GM10248 (cell line): ENCODE results near the gene CBLIF.
A peak's percentile ranks its signal among the peaks of the same experiment; 100 is the strongest.
"Not testable (repeated sequence)": the region's sequence is repeated elsewhere in the genome, so short reads cannot be mapped to it uniquely, and the experiment has no call there.

Experiments used
- CTCF ChIA-PET: fragments of 300-600 bp; sonication (Branson Sonifier 250); formaldehyde crosslinking; extraction: SDS; loops from one replicate; lab custom pipeline; 2021; ENCODE audit warnings: antibody characterized with exemption; lab: Yijun Ruan, JAX
- POLR2A ChIA-PET: fragments of 350-650 bp; sonication (Branson Sonifier 250); formaldehyde crosslinking; extraction: SDS; loops from one replicate; lab custom pipeline; 2020; ENCODE audit warnings: antibody characterized with exemption; lab: Yijun Ruan, JAX
- DNase-seq: peaks from one replicate; pipeline ENCODE4 v3.0.0; 2012; ENCODE audit errors: extremely low spot score
- TF ChIP-seq, protein P1 (sequence below): IDR thresholded peaks from 2 replicates; pipeline ENCODE4 v1.5.1; 2012; ENCODE audit warnings: mild to moderate bottlenecking, low read depth; ENCODE audit errors: extremely low read depth, missing control alignments, control extremely low read depth

CBLIF gene

DNA sequence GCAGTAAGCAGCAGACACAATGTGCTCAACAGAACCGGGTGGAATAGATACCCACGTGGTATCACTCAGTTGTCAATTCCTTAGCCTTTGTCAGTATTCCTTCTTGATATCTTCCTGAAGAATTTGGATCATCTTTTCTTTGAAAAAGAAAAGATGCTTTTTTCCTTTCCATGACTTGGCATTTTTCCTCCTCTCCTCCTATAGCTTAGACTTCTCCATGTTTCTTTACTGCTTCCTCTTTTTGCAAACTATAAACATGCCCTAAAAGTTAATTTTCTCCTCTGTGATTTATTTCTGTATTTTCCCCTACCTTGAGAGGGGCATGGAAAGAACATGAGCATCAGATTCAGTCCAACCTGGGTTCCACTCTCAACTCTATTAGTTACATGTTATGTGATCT, 11.7 kb downstream of the CBLIF start:
- POLR2A ChIA-PET, result no interaction called here
- TF ChIP-seq, protein P1, sequence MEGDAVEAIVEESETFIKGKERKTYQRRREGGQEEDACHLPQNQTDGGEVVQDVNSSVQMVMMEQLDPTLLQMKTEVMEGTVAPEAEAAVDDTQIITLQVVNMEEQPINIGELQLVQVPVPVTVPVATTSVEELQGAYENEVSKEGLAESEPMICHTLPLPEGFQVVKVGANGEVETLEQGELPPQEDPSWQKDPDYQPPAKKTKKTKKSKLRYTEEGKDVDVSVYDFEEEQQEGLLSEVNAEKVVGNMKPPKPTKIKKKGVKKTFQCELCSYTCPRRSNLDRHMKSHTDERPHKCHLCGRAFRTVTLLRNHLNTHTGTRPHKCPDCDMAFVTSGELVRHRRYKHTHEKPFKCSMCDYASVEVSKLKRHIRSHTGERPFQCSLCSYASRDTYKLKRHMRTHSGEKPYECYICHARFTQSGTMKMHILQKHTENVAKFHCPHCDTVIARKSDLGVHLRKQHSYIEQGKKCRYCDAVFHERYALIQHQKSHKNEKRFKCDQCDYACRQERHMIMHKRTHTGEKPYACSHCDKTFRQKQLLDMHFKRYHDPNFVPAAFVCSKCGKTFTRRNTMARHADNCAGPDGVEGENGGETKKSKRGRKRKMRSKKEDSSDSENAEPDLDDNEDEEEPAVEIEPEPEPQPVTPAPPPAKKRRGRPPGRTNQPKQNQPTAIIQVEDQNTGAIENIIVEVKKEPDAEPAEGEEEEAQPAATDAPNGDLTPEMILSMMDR, result no peak
- no peak for DNase-seq
- CTCF ChIA-PET, result interaction anchor here (1.2 kb wide), 1 partner anchor 11 kb away, joined by 3 read pairs; no protein-coding TSS in a partner anchor

DNA sequence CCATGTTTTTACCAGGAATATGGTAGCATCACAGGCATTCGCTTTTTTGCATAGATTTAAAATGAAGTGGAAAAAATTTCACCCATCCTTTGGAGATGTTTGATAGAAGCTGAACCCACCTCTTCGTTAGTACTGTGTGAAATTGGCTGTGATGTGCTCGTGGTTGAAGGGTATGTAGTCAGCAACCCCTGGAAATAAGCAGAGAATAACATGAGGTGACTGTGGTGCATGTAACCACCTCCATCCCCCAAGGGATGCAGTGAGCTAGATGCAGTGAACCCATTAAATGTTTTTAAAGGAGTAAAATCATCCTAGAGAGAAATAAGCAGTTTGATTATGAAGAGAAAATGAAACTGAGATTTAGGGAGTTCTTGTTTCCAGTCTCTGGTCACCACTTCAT, 15.9 kb downstream of the CBLIF start:
- POLR2A ChIA-PET, result no interaction called here
- TF ChIP-seq, protein P1, result no peak
- DNase-seq, result no peak
- CTCF ChIA-PET, result interaction anchor here (0.9 to 1.4 kb wide), 3 partner anchors 12 to 422 kb away, joined by 3 read pairs; no protein-coding TSS in a partner anchor

DNA sequence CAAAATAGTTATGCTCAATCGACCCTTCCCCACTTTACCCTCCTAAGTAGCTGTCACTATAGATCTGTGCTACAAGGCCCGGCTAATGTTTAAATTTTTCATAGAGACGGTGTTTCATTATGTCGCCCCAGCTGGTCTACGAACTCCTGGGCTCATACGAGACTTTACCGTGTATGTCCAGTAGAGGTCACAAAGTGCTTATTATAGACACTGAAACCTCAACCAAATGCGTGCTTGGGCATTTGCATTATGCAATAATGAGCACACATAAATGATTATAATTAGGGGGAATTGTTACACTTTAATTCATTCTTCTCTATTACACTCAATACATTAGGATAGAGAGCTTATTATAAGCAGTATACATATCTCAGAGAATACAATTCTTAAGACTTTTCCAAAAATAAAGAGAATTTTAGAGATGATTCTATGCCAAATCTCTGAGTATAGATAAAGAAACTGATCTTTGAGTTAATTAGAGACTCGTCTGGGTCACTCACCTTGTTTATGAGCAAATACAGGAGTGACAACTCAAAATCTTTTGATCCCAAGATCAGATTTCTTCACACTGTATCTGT, 22.2 kb downstream of the CBLIF start:
- DNase-seq, result peak; percentile 49
- ChIA-PET CTCF (interaction anchor here (0.7 to 1.4 kb wide), 14 partner anchors 9 to 795 kb away, joined by 3 to 10 read pairs (median 3); partner anchors contain the start of gene MRPL16), POLR2A (no interaction called here)
- TF ChIP-seq, protein P1, result peak; percentile 63

DNA sequence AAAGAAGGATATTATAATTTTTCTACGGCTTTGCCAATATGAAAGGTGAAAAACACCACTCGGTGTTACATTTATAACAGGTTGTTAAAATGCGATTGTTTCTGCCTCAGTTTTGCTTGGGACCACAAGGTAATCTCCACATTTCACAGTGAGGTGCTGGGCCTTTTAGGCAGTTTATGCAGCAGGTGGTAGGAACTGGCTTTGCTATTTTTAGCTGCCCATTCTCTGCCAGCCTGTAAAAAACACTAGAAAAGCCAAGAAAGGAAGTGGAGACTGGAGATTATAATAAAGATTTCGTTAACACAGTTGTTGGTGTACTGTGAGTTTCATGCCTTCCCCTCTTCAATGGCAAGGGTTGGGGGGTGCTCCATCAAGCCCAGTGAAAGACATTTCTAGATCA, 26.7 kb downstream of the CBLIF start:
- POLR2A ChIA-PET, result no interaction called here
- no peak for DNase-seq
- TF ChIP-seq, protein P1, result no peak
- CTCF ChIA-PET, result interaction anchor here (1.5 to 3.6 kb wide), 3 partner anchors 10 to 433 kb away, joined by 3 to 18 read pairs (median 4); no protein-coding TSS in a partner anchor

GRCh38 chr11:59816434-59816833, 28.9 kb downstream of the CBLIF start:
- DNase-seq, POLR2A ChIA-PET: not testable (repeated sequence)
- CTCF ChIA-PET, result interaction anchor here (0.9 to 3.6 kb wide), 6 partner anchors 9 to 448 kb away, joined by 3 to 18 read pairs (median 3); no protein-coding TSS in a partner anchor

DNA sequence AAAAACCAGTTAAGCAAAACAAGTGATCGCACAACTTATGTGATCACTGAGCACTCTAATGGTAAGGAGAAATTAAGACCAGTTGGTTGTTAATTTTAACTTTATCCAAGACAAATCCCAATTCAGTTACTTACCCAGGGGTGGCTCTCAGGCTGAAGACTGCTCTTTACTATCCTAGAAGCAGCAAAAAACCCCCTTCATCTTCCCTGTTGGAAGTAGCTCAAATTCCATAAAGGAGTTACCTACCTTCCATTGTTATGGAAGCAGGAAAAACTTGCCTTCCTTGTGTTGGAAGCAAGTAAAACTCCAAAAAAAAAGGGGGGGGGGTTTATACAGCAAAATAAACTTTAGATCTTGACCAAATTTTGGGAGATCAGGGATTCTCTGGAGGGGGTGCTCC, 29.5 kb downstream of the CBLIF start:
- DNase-seq, result no peak
- POLR2A ChIA-PET, result no interaction called here
- TF ChIP-seq, protein P1, result no peak
- CTCF ChIA-PET, result interaction anchor here (1.0 to 3.6 kb wide), 3 partner anchors 9 to 436 kb away, joined by 3 to 18 read pairs (median 4); no protein-coding TSS in a partner anchor

DNA sequence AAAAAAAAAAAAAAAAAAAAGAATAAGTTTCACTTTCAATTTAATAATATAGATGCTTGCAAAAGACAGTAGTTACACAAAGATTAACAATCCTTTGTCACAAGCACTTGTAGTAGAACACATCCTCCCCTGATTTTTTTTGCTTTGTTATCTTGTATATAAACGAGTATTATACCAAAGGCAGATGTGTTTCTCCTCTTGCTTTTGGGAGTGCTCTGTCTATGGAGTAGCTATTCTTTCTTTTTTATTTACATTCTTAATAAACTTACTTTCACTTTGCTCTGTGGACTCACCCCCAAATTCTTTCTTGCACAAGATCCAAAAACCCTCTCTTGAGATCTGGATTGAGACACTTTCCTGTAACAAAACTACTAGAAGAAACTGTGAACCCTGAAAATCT, 31.3 kb downstream of the CBLIF start:
- ChIA-PET CTCF (interaction anchor here (1.2 kb wide), 1 partner anchor 9 kb away, joined by 5 read pairs; no protein-coding TSS in a partner anchor), POLR2A (interaction anchor here (0.6 kb wide), 1 partner anchor 10 kb away, joined by 6 read pairs; no protein-coding TSS in a partner anchor)
- TF ChIP-seq, protein P1, result no peak
- no peak for DNase-seq
